DOHH2 (cell line): ENCODE results near the gene PPIL3.

Source experiments
- H3F3A ChIP-seq: fragments of 200-600 bp; sonication (generic), shearing (Covaris generic); 2 replicates; pipeline ENCODE4 v1.6.0; 2016; ENCODE audit warnings: antibody characterized with exemption, mild to moderate bottlenecking; ENCODE audit not compliant: control insufficient read depth, insufficient read depth
- H3K27ac ChIP-seq: fragments of 200-600 bp; sonication (generic); 2 replicates; pipeline ENCODE4 v1.5.1; 2014; ENCODE audit warnings: low read depth, mild to moderate bottlenecking, low read length, moderate library complexity
- H3K27me3 ChIP-seq: fragments of 200-600 bp; sonication (generic); 2 replicates; pipeline ENCODE4 v1.6.1; 2014; ENCODE audit warnings: mild to moderate bottlenecking, low read length, mixed read lengths; ENCODE audit not compliant: control insufficient read depth
- H3K36me3 ChIP-seq: fragments of 200-600 bp; sonication (generic); 2 replicates; pipeline ENCODE4 v1.6.1; 2014; ENCODE audit warnings: mild to moderate bottlenecking, low read length, moderate library complexity, mixed read lengths; ENCODE audit not compliant: control insufficient read depth
- H3K4me1 ChIP-seq: fragments of 200-600 bp; sonication (generic); 2 replicates; pipeline ENCODE4 v1.6.1; 2014; ENCODE audit warnings: mild to moderate bottlenecking, low read length, mixed read lengths; ENCODE audit not compliant: control insufficient read depth
- H3K4me2 ChIP-seq: fragments of 200-600 bp; sonication (generic); 2 replicates; pipeline ENCODE4 v1.6.0; 2014; ENCODE audit warnings: mild to moderate bottlenecking, low read length, moderate library complexity
- H3K4me3 ChIP-seq: fragments of 200-600 bp; sonication (generic); 2 replicates; pipeline ENCODE4 v1.5.1; 2014; ENCODE audit warnings: mild to moderate bottlenecking, low read length, mixed read lengths
- H3K79me2 ChIP-seq: fragments of 200-600 bp; sonication (generic); 2 replicates; pipeline ENCODE4 v1.6.1; 2014; ENCODE audit warnings: mild to moderate bottlenecking, low read length, mixed read lengths; ENCODE audit not compliant: control insufficient read depth
- H3K9me2 ChIP-seq: fragments of 200-600 bp; sonication (generic); replicated peaks from 2 replicates; pipeline ENCODE4 v1.6.1; 2014; ENCODE audit warnings: mild to moderate bottlenecking, low read length, mixed read lengths; ENCODE audit not compliant: control insufficient read depth
- H3K9me3 ChIP-seq: fragments of 200-600 bp; sonication (generic); 2 replicates; pipeline ENCODE4 v1.6.1; 2014; ENCODE audit warnings: antibody characterized with exemption, low read length, mixed read lengths; ENCODE audit not compliant: control insufficient read depth, insufficient read depth
- H4K20me1 ChIP-seq: fragments of 200-600 bp; sonication (generic); 2 replicates; pipeline ENCODE4 v1.6.0; 2014; ENCODE audit warnings: low read depth, mild to moderate bottlenecking, antibody characterized with exemption, low read length, moderate library complexity; ENCODE audit not compliant: control insufficient read depth, insufficient read depth
- CTCF ChIP-seq: fragments of 200-600 bp; sonication (generic); IDR thresholded peaks from one replicate; pipeline ENCODE4 v1.5.1; 2014; ENCODE audit warnings: antibody characterized with exemption, mild to moderate bottlenecking, low read depth, low read length; ENCODE audit not compliant: poor library complexity, severe bottlenecking
- EZH2phosphoT487 ChIP-seq: fragments of 200-600 bp; sonication (generic); IDR thresholded peaks from 2 replicates; pipeline ENCODE4 v1.6.1; 2017; ENCODE audit warnings: borderline replicate concordance, mild to moderate bottlenecking, antibody characterized with exemption, low read length, moderate library complexity, mixed read lengths

The PPIL3 gene

GRCh38 chr2:200878289-200878880 lies 10.5 kb downstream of the PPIL3 start:
- H3K36me3 ChIP-seq, result peaks cover 79% of the 10 kb centered on the region
- no peaks in the 10 kb centered on the region for H3K4me1 ChIP-seq
- H3K27me3 ChIP-seq, result no peaks in the 10 kb centered on the region

GRCh38 chr2:200877443-200877842 lies 11.4 kb downstream of the PPIL3 start:
- no peak overlapping the region for H3K27ac ChIP-seq
- no peaks in the 10 kb centered on the region for H3F3A ChIP-seq
- no peak for TF ChIP-seq CTCF
- TF ChIP-seq EZH2phosphoT487, result no peak
- peaks cover 76% of the 10 kb centered on the region for H3K36me3 ChIP-seq
- no peaks in the 10 kb centered on the region for H3K4me1 ChIP-seq
- H3K4me2 ChIP-seq, result no peak overlapping the region
- no peak overlapping the region for H3K4me3 ChIP-seq
- no peaks in the 10 kb centered on the region for H3K9me3 ChIP-seq
- H3K9me2 ChIP-seq, result no peaks in the 10 kb centered on the region
- no peaks in the 10 kb centered on the region for H4K20me1 ChIP-seq
- H3K79me2 ChIP-seq, result no peaks in the 10 kb centered on the region
- no peaks in the 10 kb centered on the region for H3K27me3 ChIP-seq

More at GRCh38 chr2:200878289-200878880, 10.5 kb downstream of the PPIL3 start:
- Histone ChIP-seq H3K9me2 (no peaks in the 10 kb centered on the region), H3F3A (no peaks in the 10 kb centered on the region), H3K4me2 (no peak overlapping the region), H3K9me3 (no peaks in the 10 kb centered on the region), H4K20me1 (no peaks in the 10 kb centered on the region), H3K27ac (no peak overlapping the region), H3K4me3 (no peak overlapping the region), H3K79me2 (no peaks in the 10 kb centered on the region)
- no peak for TF ChIP-seq CTCF
- TF ChIP-seq EZH2phosphoT487, result no peak

GRCh38 chr2:200873560-200873959 lies 15.3 kb downstream of the PPIL3 start:
- H3K36me3 ChIP-seq, result peaks cover 51% of the 10 kb centered on the region
- peaks cover 3% of the 10 kb centered on the region; the same call in 1 of the 2 replicates for H3F3A ChIP-seq
- H3K27me3 ChIP-seq, result no peaks in the 10 kb centered on the region
- TF ChIP-seq EZH2phosphoT487 (no peak), CTCF (no peak)
- H3K9me3 ChIP-seq, result no peaks in the 10 kb centered on the region
- no peaks in the 10 kb centered on the region for H4K20me1 ChIP-seq
- no peaks in the 10 kb centered on the region for H3K9me2 ChIP-seq
- no peak overlapping the region for H3K4me3 ChIP-seq
- H3K4me1 ChIP-seq, result peaks cover 8% of the 10 kb centered on the region
- no peak overlapping the region for H3K4me2 ChIP-seq
- H3K27ac ChIP-seq, result no peak overlapping the region
- H3K79me2 ChIP-seq, result no peaks in the 10 kb centered on the region
